Lung (tissue), 12 donors: Measurements from ENCODE around the gene ALS2. TPM values are rescaled to one million over a fixed set of nuclear protein-coding genes. Genes with fewer than 3 reads are reported as not detected.

ENCODE experiments used
- ATAC-seq: fragments of 200-7000 bp; cut with Tn5 transposase; one replicate; pipeline ENCODE4 v1.9.1; 2020; ENCODE audit warnings: moderate number of reproducible peaks; ENCODE audit not compliant: insufficient read depth, low FRiP score
- DNase-seq, 3 donors: peaks; one replicate each; pipeline ENCODE4 v3.0.0-alpha.2; 2013 to 2017
- H3K27ac ChIP-seq, 2 donors: one replicate each; pipeline ENCODE4 v1.5.1; 2013; ENCODE audit warnings: mild to moderate bottlenecking in 2 of 2, moderate library complexity in 2 of 2, control low read depth in 1 of 2, inconsistent platforms in 1 of 2, low read depth in 1 of 2, low read length in 1 of 2
- H3K27me3 ChIP-seq, 3 donors: one replicate each; pipeline ENCODE4 v1.5.1; 2013; ENCODE audit warnings: low read length in 2 of 3; ENCODE audit not compliant: control insufficient read depth in 3 of 3, insufficient read depth in 3 of 3
- H3K36me3 ChIP-seq, 4 donors: one replicate each; pipeline ENCODE4 v1.5.1; 2013; ENCODE audit warnings: low read length in 4 of 4, mild to moderate bottlenecking in 1 of 4, moderate library complexity in 1 of 4; ENCODE audit not compliant: control insufficient read depth in 4 of 4, insufficient read depth in 4 of 4
- H3K4me1 ChIP-seq, 5 donors: one replicate each; pipeline ENCODE4 v1.5.1; 2013; ENCODE audit warnings: low read length in 5 of 5, mild to moderate bottlenecking in 2 of 5, moderate library complexity in 1 of 5; ENCODE audit not compliant: control insufficient read depth in 5 of 5, insufficient read depth in 5 of 5
- H3K4me3 ChIP-seq: one replicate; pipeline ENCODE4 v1.5.1; 2013; ENCODE audit warnings: mild to moderate bottlenecking, control low read depth, moderate library complexity
- H3K9ac ChIP-seq, 2 donors: one replicate each; pipeline ENCODE4 v1.5.1; 2013; ENCODE audit warnings: low read length in 2 of 2, control low read depth in 1 of 2; ENCODE audit not compliant: insufficient read depth in 1 of 2
- H3K9me3 ChIP-seq, 4 donors: one replicate each; pipeline ENCODE4 v1.5.1; 2013; ENCODE audit warnings: low read length in 3 of 4, mild to moderate bottlenecking in 1 of 4, moderate library complexity in 1 of 4; ENCODE audit not compliant: control insufficient read depth in 4 of 4, insufficient read depth in 3 of 4
- CTCF ChIP-seq: IDR thresholded peaks from 2 replicates; pipeline ENCODE4 v1.5.1; 2012; ENCODE audit warnings: mild to moderate bottlenecking; ENCODE audit errors: control extremely low read depth, extremely low read depth
- WGBS, 2 donors: extraction: QIAGEN DNeasy Blood & Tissue Kit; methylation state at CpG; one replicate each; pipeline ENCODE4 v1.1.7; 2013; 5-methylcytosine and 5-hydroxymethylcytosine counted together
- polyA plus RNA-seq, 2 donors: library from polyadenylated mRNA; stranded (reverse); fragments of 200-250 nt; gene quantifications; one replicate each; pipeline ENCODE4 v1.2.1, GENCODE V29; 2013
- total RNA-seq, 2 donors: library from RNA; depleted of rRNA in 1 of 2; stranded (reverse); fragments of >200 nt in 1 of 2; gene quantifications; one replicate each; pipeline ENCODE4 v1.2.1, GENCODE V29; 2014 to 2021
- donor health status: control.
- donor health status: control.
- donor health status: Bipolar disorder and iron deficiency.
- donor health status: healthy.
- donor health status: DM: yes; HTN: yes; CAD: no.

The ALS2 gene
- total and polyA plus RNA-seq, 4 donors = 6.1 to 34.6 (median 15.3) TPM

GRCh38 chr2:201795607-201796477, 15.1 kb upstream of the ALS2 start:
- ATAC-seq (no peak), DNase-seq (peak; percentile 43 to 68 (median 61))
- Histone ChIP-seq H3K4me3 (no peak overlapping the region), H3K27ac (no peak overlapping the region), H3K27me3 (no peaks in the 10 kb centered on the region), H3K36me3 (no peaks in the 10 kb centered on the region), H3K9me3 (no peaks in the 10 kb centered on the region), H3K9ac (no peak overlapping the region), H3K4me1 (no peaks in the 10 kb centered on the region)
- WGBS, 2 donors = 30 to 33% methylated on average over 5 of the region's 5 CpGs
- TF ChIP-seq CTCF = no peak

DNA sequence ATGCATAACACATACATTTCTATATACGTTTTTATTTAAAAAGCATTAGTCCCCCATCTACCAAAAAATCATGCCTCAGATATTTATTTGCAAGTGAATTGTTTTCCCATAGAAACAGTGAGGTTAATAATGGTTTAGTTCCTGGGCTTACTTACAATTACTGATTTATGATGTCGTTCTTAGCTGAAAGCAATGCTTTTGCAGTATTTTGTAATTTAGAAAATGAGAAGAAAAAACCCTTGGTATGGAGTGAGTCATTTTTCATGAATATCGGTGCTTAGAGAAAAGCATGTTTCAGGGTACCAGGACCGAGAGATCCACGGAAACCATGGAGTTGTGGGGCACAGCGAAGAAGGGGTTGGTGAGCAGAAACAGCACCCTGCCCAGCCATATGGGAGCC, 13.6 kb upstream of the ALS2 start:
- H3K9me3 ChIP-seq = no peaks in the 10 kb centered on the region
- no peak overlapping the region for H3K4me3 ChIP-seq
- H3K27ac ChIP-seq = no peak overlapping the region
- no peak for TF ChIP-seq CTCF
- ATAC-seq (no peak), DNase-seq (no peak)
- no peaks in the 10 kb centered on the region for H3K27me3 ChIP-seq
- no peak overlapping the region for H3K9ac ChIP-seq
- WGBS, 2 donors = 86 to 91% methylated on average over 6 of the region's 6 CpGs
- no peaks in the 10 kb centered on the region for H3K36me3 ChIP-seq
- no peaks in the 10 kb centered on the region for H3K4me1 ChIP-seq

- H3K27me3 ChIP-seq = no peaks in the 10 kb centered on the region
- H3K9me3 ChIP-seq = no peaks in the 10 kb centered on the region
- H3K4me3 ChIP-seq = no peak overlapping the region
- ATAC-seq (no peak), DNase-seq (no peak)
- no peak overlapping the region for H3K9ac ChIP-seq
- no peaks in the 10 kb centered on the region for H3K36me3 ChIP-seq
- no peak for TF ChIP-seq CTCF
- 86 to 97% methylated on average over 1 of the region's 1 CpG for WGBS, 2 donors
- H3K27ac ChIP-seq = no peak overlapping the region
- no peaks in the 10 kb centered on the region for H3K4me1 ChIP-seq
Measured at GRCh38 chr2:201793631-201794030, 12.9 kb upstream of the ALS2 start.
